ENCODE measurements around the gene PLD1. TPM values are rescaled to one million over a fixed set of nuclear protein-coding genes. Genes with fewer than 3 reads are reported as not detected.

PLD1 gene
- total RNA-seq, 4 donors from 2014 or later, result 7.0 to 17.1 (median 13.6) TPM

- no peaks in the 10 kb centered on the region for H3K4me1 ChIP-seq
- no peaks in the 10 kb centered on the region for H3K27me3 ChIP-seq
- TF ChIP-seq EP300 (IDR thresholded peaks at IDR 0.05), result no peak
- TF ChIP-seq POLR2AphosphoS5 (IDR thresholded peaks at IDR 0.05), result no peak
- TF ChIP-seq POLR2A (IDR thresholded peaks at IDR 0.05), result no peak
- no peak for TF ChIP-seq CTCF (IDR thresholded peaks at IDR 0.05)
- no peaks in the 10 kb centered on the region for H3K9me3 ChIP-seq
- ATAC-seq, result no peak
- H3K4me3 ChIP-seq, result no peak overlapping the region
- WGBS, 2 donors (ENCODE audit: low coverage in 1 of 2), result 80 to 90% methylated on average over 5 of the region's 5 CpGs
- H3K36me3 ChIP-seq, result peaks cover 0 to 39% of the 10 kb centered on the region in 2 donors
- no peak overlapping the region for H3K27ac ChIP-seq
Observed at GRCh38 chr3:171604370-171604769, 205.9 kb downstream of the PLD1 start.

- no peak overlapping the region for H3K4me3 ChIP-seq
- no peaks in the 10 kb centered on the region for H3K27me3 ChIP-seq
- H3K9me3 ChIP-seq, result no peaks in the 10 kb centered on the region
- no peak overlapping the region for H3K27ac ChIP-seq
- H3K4me1 ChIP-seq, result no peaks in the 10 kb centered on the region
- 82 to 83% methylated on average over 4 of the region's 4 CpGs for WGBS, 2 donors (ENCODE audit: low coverage in 1 of 2)
- TF ChIP-seq POLR2AphosphoS5 (IDR thresholded peaks at IDR 0.05) (no peak), CTCF (IDR thresholded peaks at IDR 0.05) (no peak), EP300 (IDR thresholded peaks at IDR 0.05) (no peak), POLR2A (IDR thresholded peaks at IDR 0.05) (no peak)
- peaks cover 0 to 39% of the 10 kb centered on the region in 2 donors for H3K36me3 ChIP-seq
- no peak for ATAC-seq
Observed at GRCh38 chr3:171602072-171602471, 208.2 kb downstream of the PLD1 start.

- no peaks in the 10 kb centered on the region for H3K27me3 ChIP-seq
- no peaks in the 10 kb centered on the region for H3K4me1 ChIP-seq
- H3K36me3 ChIP-seq, result peaks cover 0 to 39% of the 10 kb centered on the region in 2 donors
- H3K4me3 ChIP-seq, result no peak overlapping the region
- H3K9me3 ChIP-seq, result no peaks in the 10 kb centered on the region
- 79 to 88% methylated on average over 6 of the region's 6 CpGs for WGBS, 2 donors (ENCODE audit: low coverage in 1 of 2)
- TF ChIP-seq POLR2A (IDR thresholded peaks at IDR 0.05) (no peak), CTCF (IDR thresholded peaks at IDR 0.05) (no peak), EP300 (IDR thresholded peaks at IDR 0.05) (no peak), POLR2AphosphoS5 (IDR thresholded peaks at IDR 0.05) (no peak)
- H3K27ac ChIP-seq, result no peak overlapping the region
- no peak for ATAC-seq
Observed at GRCh38 chr3:171600030-171600429, 210.3 kb downstream of the PLD1 start.

GRCh38 chr3:171598990-171599389 lies 211.3 kb downstream of the PLD1 start:
- Histone ChIP-seq H3K4me3 (no peak overlapping the region), H3K27ac (no peak overlapping the region), H3K27me3 (no peaks in the 10 kb centered on the region), H3K36me3 (peaks cover 0 to 32% of the 10 kb centered on the region in 2 donors), H3K9me3 (no peaks in the 10 kb centered on the region), H3K4me1 (no peaks in the 10 kb centered on the region)
- 87 to 95% methylated on average over 3 of the region's 3 CpGs for WGBS, 2 donors (ENCODE audit: low coverage in 1 of 2)
- ATAC-seq, result no peak
- TF ChIP-seq POLR2AphosphoS5 (IDR thresholded peaks at IDR 0.05), result no peak
- TF ChIP-seq EP300 (IDR thresholded peaks at IDR 0.05), result no peak

GRCh38 chr3:171592786-171593185 lies 217.5 kb downstream of the PLD1 start:
- Histone ChIP-seq H3K36me3 (no peaks in the 10 kb centered on the region), H3K4me1 (no peaks in the 10 kb centered on the region), H3K27me3 (no peaks in the 10 kb centered on the region), H3K4me3 (no peak overlapping the region), H3K9me3 (no peaks in the 10 kb centered on the region), H3K27ac (no peak overlapping the region)
- ATAC-seq, result no peak
- TF ChIP-seq POLR2AphosphoS5 (IDR thresholded peaks at IDR 0.05), result no peak
- TF ChIP-seq POLR2A (IDR thresholded peaks at IDR 0.05), result no peak
- no peak for TF ChIP-seq CTCF (IDR thresholded peaks at IDR 0.05)
- no peak for TF ChIP-seq EP300 (IDR thresholded peaks at IDR 0.05)

Measured in gastroesophageal sphincter (tissue), 4 donors.